Kidney tubule cell (primary cell): ENCODE measurements around the gene C16orf96.
A peak's percentile ranks its signal among the peaks of the same experiment; 100 is the strongest.

ENCODE experiments used
- DNase-seq: peaks from one replicate; pipeline ENCODE4 v3.0.0-alpha.2; 2018; ENCODE audit warnings: low spot score

The C16orf96 gene

GRCh38 chr16:4618645-4619418 is 62.7 kb downstream of the C16orf96 start:
- no peak for DNase-seq

- no peak for DNase-seq
Observed at GRCh38 chr16:4623593-4623992, 67.5 kb downstream of the C16orf96 start.

DNA sequence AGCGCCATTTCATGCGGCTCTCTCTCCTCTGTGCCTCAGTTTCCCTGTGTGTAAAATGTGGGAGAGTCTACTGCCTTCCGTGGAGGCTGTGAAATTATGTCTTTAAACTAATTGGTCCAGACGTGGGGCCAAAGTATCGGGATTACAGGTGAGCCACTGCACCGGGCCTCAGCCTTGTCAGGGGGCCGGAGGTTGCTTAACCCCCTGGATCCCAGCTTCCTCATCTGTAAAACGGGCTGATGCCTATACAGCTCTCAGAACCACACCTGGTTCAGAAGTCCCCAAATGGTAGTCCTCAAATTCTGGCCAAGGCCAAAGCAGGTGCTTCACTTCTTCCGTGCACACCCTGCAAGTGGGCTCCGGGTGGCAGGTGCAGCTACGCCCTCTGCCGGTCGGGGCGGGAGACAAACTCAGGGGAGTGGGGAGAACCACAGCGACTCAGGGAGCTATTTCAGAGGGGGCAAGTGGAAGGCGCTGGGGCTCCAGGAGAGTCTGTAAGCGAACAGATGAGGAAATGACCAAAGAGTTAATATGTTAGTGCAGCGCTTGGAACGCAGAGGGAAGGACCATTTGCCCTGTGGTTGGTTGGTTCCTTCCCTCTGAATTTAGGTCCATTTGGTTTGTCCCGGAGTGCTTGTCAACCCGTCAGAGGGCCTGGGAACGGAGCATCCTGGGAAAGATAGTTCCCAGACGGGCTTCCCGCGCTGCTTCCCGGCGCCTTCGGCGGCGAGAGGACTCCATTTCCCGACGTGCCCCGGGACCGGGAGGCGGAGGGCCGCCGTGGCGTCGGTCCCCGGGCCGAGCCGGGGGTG is 68.1 kb downstream of the C16orf96 start, which contains the start of gene MGRN1:
Gene MGRN1 (plus strand): TSS at position 812 of the 812 bp plus-strand sequence. CDS start 135 bp downstream, outside the sequence.
- peak; percentile 98 for DNase-seq

DNA sequence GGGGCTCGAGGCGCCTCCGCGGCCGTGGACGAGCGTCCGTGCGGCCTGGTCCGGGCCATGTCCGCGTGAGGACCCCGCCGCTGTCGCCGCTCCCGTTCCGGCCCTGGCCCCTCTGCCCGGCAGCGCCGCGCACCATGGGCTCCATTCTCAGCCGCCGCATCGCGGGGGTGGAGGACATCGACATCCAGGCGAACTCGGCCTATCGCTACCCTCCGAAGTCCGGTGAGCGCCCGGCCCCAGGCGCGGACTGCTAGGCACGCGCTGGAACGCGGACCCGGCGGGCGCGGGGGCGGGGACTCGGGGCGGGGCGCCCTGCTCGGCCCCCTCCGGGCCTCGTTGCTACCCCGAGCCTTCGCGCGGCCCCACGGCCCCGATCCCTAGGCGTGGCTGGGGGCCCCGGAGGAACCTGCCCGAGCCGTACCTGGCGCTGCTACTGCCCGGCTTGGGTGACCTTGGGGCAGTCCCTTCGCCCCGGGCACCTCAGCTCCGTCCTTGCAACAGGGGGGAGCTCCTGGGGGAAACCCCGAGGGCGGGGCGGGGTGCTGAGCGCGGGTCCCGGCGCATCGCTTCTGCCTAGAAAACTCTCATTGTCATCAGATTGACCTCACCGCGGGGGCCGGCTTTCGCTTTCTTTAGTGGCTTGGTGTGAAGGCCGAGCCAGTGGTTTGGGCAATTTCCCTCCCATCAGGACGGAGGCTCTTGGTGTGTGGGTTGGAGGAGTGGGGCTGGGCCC is 68.9 kb downstream of the C16orf96 start:
- DNase-seq: peak; percentile 70

GRCh38 chr16:4625560-4626159 is 69.5 kb downstream of the C16orf96 start:
- DNase-seq: no peak

- peak; percentile 12 for DNase-seq
Observed at GRCh38 chr16:4626396-4626795, 70.3 kb downstream of the C16orf96 start.

GRCh38 chr16:4628283-4628682 is 72.1 kb downstream of the C16orf96 start:
- DNase-seq: no peak

- no peak for DNase-seq
Observed at GRCh38 chr16:4631444-4631843, 75.3 kb downstream of the C16orf96 start.

DNA sequence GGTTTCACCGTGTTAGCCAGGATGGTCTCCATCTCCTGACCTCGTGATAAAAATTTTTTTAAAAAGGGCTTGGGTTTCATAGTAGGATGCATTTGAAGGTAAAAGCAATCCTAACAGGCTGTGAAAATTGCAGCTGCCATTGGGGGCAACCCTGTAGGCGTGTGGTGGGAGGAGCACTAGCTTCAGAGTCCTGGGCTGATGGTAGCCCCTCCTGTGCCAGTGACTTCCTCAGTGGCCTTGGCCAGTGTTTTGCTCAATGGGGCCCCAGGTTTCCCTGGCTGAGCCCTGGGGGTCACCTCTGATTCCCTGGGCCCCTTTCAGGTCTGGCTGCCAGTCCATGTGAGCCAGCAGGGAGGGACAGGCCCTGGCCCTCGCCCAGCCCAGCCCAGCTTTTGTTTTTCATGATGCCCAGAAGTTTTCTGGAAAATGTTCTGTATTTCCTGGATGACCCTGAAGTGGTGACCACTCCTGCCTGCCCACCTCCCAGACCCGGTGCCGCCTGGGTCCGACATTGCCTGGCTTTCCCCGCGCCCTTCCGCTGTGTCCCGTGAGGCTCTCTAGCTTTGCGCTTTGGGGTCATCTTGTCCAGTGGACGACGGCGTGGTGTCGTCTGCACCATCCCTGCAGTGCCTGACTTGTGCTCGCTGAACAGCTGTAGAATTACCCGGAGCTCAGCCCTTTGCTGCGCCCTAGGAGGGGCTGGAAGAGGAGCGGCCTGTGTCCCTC is 77.9 kb downstream of the C16orf96 start:
- DNase-seq: no peak

GRCh38 chr16:4634768-4635167 is 78.6 kb downstream of the C16orf96 start:
- no peak for DNase-seq

GRCh38 chr16:4636196-4636595 is 80.1 kb downstream of the C16orf96 start:
- DNase-seq: no peak

- DNase-seq: no peak
Observed at GRCh38 chr16:4637501-4638166, 81.5 kb downstream of the C16orf96 start.

DNA sequence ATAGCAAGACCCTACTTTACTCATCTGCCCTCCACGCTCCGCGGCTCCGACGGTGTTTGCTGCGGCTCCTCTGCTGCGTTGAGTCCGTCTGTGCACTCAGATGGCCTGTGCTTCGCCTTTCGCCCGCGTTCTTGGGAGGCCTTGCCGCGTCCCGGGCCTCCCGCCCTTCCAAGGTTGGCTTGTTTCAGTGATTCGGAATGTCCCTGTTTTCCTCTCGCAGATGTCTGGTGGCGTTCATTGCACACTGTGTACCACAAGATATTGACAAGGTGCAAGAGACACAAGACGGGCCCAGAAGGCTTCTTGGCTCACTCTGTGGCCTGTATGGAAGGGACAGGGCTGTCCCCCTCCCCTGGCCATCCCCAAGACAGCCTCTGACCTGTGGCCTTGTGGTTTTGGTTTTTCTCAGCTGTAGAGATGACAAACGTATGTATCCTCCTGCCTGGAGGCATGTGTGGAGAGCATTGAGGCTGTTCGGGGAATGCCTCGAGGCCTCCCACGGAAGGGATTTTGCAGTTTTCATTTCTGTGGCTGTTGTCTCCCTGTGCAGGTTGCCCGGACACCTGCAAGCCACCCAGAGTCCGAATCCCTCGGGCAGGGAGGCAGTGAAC is 83.9 kb downstream of the C16orf96 start:
- DNase-seq: no peak

DNA sequence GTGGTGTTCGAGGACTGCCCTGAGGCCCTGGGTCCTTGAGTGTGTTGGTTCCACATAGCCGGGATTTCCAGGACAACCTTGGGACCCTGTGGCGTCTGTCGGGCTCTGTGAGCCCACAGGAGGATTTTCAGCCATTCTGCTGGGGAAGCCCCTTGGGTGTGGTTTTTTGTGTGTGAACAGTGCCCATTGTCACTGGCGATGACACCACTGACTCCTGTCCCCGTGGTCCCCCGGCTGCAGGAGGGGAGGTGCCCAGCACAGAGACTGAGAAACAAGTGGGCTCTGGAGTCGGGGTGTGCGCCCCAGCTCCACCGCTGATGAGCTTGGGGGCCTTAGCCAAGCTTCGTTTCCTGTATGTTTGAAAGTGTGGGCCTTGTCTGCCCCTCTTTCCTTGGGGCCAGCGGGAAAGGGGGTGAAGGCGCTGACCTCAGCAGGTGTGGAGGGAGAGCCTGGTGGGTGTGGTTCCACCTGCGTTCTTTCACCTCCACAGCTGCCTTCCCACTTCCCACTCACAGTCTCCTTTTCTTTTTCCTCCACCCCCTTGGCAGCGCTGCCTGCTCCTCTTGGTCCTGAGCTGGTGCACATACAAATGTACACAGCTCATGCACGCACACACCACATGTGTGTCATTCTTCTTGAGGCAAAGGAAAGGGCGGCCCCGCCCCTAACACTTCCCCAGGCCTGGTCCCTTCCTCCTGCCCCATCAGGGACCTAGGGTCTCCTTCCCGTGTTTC is 84.6 kb downstream of the C16orf96 start:
- no peak for DNase-seq

DNA sequence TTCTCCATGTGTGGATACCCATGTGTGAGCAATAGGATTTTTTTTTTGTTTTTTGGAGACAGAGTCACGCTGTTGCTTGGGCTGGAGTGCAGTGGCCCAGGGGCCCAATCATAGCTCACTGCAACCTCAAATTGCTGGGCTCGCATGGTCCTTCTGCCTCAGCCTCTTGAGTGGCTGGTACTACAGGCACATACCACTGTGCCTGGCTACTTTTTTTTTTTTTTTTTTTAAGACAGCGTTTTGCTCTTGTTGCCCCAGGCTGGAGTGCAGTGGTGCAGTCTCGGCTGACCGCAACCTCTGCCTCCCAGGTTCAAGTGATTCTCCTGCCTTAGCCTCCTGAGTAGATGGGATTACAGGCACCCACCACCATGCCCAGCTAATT is 85.2 kb downstream of the C16orf96 start:
- DNase-seq: no peak

- no peak for DNase-seq
Observed at GRCh38 chr16:4641895-4642294, 85.8 kb downstream of the C16orf96 start.

DNA sequence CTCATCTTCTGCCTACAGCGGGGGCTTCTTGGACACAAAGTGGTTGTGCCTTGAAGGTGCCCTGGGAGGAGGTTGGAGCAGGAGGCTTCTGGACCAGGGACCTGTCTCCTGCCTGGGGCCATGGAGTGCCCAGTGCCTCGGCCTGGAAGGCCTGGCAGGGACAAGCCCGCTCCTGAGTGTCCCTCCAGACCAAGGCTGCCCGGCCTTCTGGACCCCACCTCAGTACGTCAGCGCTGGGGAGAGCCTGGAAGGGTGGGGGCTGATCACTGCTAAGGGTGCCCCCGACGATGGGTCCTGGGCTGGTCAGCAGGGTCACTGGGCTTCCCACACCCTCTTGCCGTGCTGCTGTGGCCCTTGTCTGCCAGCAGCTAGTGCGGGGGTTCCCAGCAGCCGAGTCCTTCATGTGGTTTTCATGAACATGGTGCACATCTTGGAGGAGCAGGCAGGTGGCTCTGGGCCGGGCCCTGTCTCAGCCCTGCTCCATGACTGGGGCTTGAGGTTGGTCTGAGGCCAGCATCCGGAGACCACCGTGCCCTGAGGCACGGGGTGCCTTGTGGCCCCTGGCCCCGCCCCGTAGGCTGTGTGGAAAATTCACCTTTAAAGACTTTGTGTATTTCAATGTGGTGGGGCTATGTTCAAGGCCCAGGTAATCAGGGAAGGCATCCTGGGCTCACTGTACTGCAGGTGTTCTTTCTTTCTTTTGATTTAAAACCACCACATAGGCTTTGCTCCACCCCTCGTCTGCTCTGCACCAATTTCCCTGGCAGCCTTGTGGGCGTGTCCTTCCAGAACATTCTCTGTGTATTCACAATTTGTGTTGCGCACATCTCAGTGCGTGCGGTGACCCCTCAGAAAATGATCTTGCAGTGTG is 90.9 kb downstream of the C16orf96 start:
- no peak for DNase-seq

DNA sequence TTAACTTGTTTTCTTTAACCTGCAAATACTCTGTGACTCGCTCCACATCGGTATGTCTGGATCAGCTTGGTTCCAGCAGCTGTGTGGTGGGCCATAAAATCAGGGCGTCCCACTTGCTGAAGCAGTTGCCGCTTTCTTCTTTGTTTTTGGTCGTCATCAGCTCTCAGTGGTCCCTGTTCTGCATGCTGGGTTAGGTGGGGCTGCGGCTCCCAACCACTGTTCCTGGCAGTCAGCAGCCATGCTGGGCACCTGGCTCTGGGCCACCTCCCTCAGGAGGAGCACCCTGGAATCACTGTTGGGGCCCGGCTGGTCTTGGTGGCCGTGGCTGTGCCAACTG is 91.5 kb downstream of the C16orf96 start:
- DNase-seq: no peak

GRCh38 chr16:4648917-4649316 is 92.8 kb downstream of the C16orf96 start:
- DNase-seq: no peak
